ENCODE results near the gene EMP2. TPM values are rescaled to one million over a fixed set of nuclear protein-coding genes. Genes with fewer than 3 reads are reported as not detected.
"Not testable (repeated sequence)": the region's sequence is repeated elsewhere in the genome, so short reads cannot be mapped to it uniquely, and the experiment has no call there.

EMP2 gene
- 10 to 100 TPM; 22.2 to 25.9 (median 23.9) TPM for polyA plus RNA-seq (ENCODE audit: insufficient read length in 4 of 4)

- DNase-seq (ENCODE audit: low read depth in 4 of 4, low spot score in 2 of 4), result peak; percentile 39 to 70 (median 58)
Measured at GRCh38 chr16:10579965-10580882, at the start of gene EMP2. EMP2 (minus strand) TSS chr16:10580598; CDS start chr16:10547617, 32,981 bp downstream.

DNA sequence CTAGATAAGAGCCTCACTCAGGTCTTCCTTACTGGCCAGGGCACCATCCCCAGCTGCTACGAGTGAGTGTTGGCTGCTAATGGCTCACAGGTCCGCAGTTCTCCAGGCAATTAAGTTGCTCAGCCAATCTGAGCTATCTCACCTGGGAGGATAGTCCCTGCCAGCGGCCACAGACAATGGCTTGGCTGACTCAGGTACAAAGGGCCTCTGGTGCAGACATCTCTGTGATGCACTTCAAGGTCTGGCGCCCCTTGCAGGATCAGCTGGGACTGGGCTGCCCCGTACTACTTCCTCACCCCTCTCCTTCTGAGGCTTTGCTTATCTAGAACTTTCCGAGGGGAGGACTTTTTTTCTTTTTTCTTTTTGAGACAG lies 49.2 kb upstream of the EMP2 start:
- DNase-seq (ENCODE audit: low read depth in 4 of 4, low spot score in 2 of 4), result no peak

DNA sequence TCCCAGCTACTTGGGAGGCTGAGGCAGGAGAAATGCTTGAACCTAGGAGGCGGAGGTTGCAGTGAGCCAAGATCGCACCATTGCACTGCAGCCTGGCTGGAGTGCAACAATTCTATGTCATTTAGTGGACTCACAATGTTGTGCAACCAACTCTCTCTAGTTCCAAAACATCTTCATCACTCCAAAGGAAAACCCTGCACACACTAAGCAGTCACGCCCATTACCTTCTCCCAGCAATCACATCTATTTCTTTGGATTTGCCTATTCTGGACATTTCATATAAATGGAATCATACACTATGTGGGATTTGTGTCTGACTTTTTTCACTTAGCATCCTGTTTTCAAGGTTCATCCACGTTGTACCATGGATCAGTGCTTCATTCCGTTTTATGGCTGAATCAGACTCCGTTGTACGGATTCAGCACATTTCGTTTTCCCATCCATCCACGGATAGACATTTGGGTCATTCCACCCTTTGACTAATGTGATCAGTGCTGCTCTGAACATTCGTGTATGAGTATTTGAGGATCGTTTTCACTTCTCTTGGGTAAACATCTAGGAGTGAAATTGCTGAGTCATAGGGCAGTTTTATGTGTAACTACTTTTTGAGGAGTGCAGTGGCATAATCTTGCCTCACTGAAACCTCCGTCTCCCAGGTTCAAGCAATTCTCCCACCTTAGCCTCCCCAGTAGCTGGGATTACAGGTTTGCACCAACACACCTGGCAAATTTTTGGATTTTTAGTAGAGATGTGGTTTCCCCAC lies 45.4 kb upstream of the EMP2 start:
- DNase-seq (ENCODE audit: low read depth in 4 of 4, low spot score in 2 of 4), result no peak

DNA sequence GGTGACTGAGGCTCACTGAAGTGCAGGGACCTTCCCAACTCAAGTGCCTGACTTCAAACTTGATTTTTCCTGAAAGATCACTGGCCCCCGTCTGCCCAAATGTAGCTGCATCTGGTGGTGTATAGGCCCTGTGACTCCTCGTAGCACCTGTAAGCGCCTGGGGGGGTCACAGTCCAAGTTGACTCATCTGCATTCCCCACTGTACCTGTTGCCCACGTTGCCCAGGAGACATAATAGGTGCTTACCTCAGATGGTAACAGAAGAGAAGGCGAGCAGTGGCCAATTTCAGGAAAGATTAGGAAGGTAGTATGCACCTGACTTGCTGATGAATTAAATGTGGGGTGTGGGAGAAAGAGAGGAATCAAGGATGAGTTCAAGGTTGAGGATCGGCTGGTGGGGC lies 44.1 kb upstream of the EMP2 start:
- DNase-seq (ENCODE audit: low read depth in 4 of 4, low spot score in 2 of 4), result no peak

DNA sequence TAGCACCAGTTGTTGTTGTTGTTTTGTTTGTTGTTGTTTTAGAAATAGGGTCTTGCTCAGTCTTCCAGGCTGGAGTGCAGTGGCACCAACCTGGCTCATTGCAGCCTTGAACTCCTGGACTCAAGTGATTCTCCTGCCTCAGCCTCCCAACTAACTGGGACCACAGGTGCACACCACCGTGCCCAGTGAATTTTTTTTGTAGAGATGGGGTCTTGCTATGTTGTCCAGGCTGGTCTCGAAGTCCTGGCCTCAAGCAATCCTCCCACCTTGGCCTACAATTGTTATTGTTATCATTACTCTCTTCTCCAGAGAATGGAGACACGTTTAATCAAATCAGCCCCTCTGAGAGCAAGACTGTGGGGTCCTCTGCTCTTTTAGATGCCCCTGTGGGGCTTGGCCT lies 42.7 kb upstream of the EMP2 start:
- DNase-seq (ENCODE audit: low read depth in 4 of 4, low spot score in 2 of 4), result no peak

- no peak for DNase-seq (ENCODE audit: low read depth in 4 of 4, low spot score in 2 of 4)
Measured at GRCh38 chr16:10622036-10622921, 41.9 kb upstream of the EMP2 start.

DNA sequence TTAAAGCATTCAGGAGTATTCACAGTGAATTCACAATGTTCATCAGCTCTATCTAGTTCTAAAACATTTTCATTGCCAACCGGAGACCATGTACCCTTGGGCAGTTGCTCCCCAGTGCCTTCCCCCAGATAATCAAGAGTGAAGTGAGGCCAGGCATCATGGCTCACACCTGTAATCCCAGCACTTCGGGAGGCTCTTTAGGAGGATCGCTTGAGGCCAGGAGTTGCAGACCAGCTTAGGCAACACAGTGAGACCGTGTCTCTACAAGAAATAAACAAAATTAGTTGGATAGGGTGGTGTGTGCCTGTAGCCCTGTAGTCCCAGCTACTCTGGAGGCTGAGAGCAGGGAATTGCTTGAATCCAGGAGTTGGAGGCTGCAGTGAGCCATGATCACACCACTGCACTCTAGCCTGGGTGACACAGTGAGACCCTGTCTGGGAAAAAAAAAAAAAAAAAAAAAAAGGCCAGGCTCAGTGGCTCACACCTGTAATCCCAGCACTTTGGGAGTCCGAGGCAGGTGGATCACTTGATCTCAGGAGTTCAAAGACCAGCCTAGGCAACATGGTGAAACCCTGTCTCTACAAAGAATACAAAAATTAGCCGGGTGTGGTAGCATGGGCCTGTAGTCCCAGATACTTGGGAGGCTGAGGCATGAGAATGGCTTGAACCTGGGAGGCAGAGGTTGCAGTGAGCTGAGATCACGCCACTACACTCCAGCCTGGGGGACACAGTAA lies 41.0 kb upstream of the EMP2 start:
- DNase-seq (ENCODE audit: low read depth in 4 of 4, low spot score in 2 of 4), result not testable (repeated sequence)

GRCh38 chr16:10620120-10620519 lies 39.7 kb upstream of the EMP2 start:
- no peak for DNase-seq (ENCODE audit: low read depth in 4 of 4, low spot score in 2 of 4)

DNA sequence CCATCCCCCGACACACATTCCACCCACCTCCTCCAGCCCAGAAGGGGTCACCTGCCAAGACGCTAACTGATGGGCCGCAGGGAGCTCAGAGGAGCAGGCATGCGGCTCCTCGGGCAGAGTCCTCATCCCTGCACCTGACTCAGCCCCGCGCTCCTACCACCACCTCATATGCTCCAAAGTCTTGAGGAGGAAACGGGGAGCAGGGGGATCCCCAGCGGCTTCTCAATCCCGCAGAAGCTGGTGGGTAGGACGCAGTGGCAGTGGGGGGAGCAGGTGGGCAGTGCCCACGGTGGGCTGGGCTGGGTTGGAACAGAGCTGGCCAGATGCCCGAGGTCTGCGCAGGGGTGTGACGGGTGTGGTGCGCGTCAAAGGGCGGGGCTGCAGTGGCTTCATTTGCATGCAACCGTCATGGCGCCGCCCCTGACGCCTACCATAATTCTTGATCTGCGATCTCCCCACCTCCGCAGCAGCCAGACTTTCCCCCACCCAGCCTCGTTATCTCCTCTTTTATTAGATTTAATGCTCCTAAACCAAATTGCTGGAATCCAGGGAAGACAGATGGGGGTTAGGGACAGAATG lies 39.0 kb upstream of the EMP2 start:
- DNase-seq (ENCODE audit: low read depth in 4 of 4, low spot score in 2 of 4), result peak in 1 of 4 donors; percentile 22

- DNase-seq (ENCODE audit: low read depth in 4 of 4, low spot score in 2 of 4), result no peak
Measured at GRCh38 chr16:10618710-10619209, 38.4 kb upstream of the EMP2 start.

- no peak for DNase-seq (ENCODE audit: low read depth in 4 of 4, low spot score in 2 of 4)
Measured at GRCh38 chr16:10617662-10618420, 37.4 kb upstream of the EMP2 start.

DNA sequence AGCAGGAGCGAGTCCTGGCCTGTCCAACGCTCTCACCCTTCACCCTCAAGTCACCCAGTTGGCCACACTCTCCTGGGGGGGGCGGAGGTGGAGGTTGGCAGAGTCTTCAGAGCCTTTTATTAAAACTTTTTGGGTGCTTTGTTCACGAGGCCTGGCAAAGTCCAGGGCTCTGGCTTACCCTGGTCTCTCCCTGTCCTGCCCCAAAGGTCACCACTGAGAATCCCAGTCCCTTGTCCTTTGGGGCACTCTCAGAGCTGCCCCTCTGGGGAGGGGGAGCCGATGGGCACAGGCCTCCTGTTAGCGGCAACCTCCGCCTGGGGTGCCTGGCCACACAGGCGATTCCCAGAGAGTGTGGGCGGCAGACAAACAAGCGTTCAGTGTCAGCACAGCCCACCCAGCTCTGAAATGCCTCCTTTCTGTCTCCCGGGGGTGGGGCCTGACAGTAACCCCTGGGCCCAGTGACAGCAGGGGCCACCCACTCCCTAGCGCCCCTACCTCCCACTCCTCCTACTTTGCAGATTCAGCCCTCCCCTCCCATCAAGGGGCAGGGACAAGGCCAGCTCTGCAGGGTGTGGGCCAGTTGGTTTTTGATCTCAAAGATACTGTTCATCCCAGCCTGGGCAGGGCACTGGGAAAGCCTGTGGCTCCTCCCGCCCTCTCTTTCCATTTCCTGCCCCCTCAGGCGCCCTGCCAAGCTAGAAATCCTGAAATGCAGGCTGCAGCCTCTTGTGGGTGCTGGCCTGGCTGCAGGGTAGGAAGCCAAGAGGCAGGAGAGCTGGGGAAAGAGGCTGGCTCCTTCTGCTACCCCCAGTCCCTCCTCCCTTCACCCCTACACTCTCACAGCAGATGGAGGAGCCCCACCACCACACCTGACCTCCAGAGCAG lies 36.6 kb upstream of the EMP2 start:
- DNase-seq (ENCODE audit: low read depth in 4 of 4, low spot score in 2 of 4), result peak in 1 of 4 donors; percentile 40

DNA sequence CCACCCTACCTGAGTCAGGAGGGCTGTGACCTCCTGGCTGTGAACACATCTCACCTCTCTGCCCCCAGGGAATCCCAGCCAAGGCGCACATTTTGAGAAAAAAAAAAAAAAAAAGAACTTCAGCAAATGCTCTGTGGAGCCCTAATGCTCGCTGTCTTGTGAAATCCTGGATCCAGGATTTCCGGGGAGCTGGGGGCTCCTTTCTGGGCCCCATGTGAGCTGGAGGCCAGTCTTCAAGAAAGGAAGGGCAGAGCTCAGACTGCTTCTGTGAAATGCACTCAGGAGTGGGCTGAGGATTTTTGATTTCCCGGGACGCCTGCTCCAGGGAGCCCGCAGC lies 36.0 kb upstream of the EMP2 start:
- no peak for DNase-seq (ENCODE audit: low read depth in 4 of 4, low spot score in 2 of 4)

- DNase-seq (ENCODE audit: low read depth in 4 of 4, low spot score in 2 of 4), result no peak
Measured at GRCh38 chr16:10614685-10615084, 34.3 kb upstream of the EMP2 start.

DNA sequence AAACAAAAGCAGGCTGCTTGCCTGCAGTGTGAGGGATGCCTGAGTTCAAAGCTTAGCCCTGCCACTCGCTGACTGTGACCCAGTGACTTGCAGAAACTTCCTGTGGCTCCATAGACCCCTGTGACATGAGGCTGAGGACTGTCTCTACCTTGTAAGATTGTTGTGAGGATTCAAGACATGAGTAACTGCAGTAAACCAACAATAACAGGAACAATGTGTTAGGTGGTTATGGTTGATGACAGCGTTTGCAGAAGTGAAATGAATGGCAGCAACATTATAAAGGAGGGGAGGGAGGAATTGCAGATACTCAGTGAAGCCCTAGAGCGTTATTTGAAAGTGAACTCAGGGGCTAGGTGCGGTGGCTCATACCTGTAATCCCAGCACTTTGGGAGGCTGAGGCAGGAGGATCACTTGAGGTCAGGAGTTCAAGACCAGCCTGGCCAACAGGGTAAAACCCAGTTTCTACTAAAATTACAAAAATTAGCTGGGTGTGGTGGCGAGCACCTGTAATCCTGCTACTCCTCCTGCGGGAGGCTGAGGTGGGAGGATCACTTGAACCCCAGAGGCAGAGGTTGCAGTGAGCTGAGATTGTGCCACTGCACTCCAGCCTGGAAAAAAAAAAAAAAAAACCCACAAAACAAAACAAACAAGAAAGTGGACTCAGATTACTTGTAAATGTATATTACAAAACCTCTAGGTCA lies 33.5 kb upstream of the EMP2 start:
- DNase-seq (ENCODE audit: low read depth in 4 of 4, low spot score in 2 of 4), result no peak

GRCh38 chr16:10612649-10613179 lies 32.3 kb upstream of the EMP2 start:
- no peak for DNase-seq (ENCODE audit: low read depth in 4 of 4, low spot score in 2 of 4)

DNA sequence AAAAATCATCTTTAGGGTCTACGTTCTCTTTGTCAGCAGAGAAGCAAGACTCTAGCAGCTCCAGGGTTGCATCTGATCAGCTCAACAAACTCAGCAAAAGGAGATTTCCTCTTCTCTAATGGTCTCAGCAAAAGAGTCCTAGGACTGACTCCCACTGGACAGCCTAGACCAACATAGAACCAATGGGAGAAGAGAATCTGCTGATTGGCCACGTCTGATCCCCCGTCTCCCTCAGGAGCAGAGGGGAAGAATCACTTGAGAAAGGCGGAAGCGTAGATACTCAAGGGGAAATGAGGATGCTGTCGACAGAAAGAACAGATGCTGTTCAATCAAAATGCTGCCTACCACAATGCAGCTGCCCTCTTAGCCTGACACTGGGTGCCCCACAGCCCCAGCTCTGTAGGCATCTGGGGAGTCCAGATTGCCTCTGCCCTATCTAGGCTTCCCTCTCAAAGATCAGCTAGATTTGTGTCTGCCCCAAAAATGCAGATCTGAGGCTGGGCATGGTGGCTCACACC lies 31.5 kb upstream of the EMP2 start:
- no peak for DNase-seq (ENCODE audit: low read depth in 4 of 4, low spot score in 2 of 4)

All from left renal cortex interstitium (tissue), 4 donors.